CD14-positive monocyte (primary cell): Measurements from ENCODE around the gene ADGRG6. TPM values are rescaled to one million over a fixed set of nuclear protein-coding genes. Genes with fewer than 3 reads are reported as not detected.

Experiments
- DNase-seq, 3 donors: peaks; one replicate each; pipeline ENCODE4 v3.0.0-alpha.2; 2011 to 2022
- H2AFZ ChIP-seq: 2 replicates; pipeline ENCODE4 v1.6.0; 2012; ENCODE audit warnings: mild to moderate bottlenecking, low read depth, low read length, inconsistent platforms; ENCODE audit not compliant: insufficient read depth, poor library complexity, severe bottlenecking
- H3K27ac ChIP-seq, 2 donors: 1 replicate in 1 of 2; 2 replicates in 1 of 2; pipeline ENCODE4 v1.5.1; 2012 to 2013; ENCODE audit warnings: low read length in 2 of 2, control low read depth in 1 of 2, inconsistent platforms in 1 of 2, low read depth in 1 of 2, mild to moderate bottlenecking in 1 of 2
- H3K27me3 ChIP-seq, 2 donors: one replicate each; pipeline versions ENCODE4 v1.6.0 to v1.6.1; 2011 to 2013; ENCODE audit warnings: low read length in 2 of 2; ENCODE audit not compliant: control insufficient read depth in 2 of 2, insufficient read depth in 2 of 2
- H3K36me3 ChIP-seq, 2 donors: replicated peaks in 1 of 2; 1 replicate in 1 of 2; 2 replicates in 1 of 2; pipeline versions ENCODE4 v1.5.1 to v1.6.1; 2012 to 2013; ENCODE audit warnings: low read length in 2 of 2, control low read depth in 1 of 2, inconsistent platforms in 1 of 2, mild to moderate bottlenecking in 1 of 2; ENCODE audit not compliant: insufficient read depth in 2 of 2, control insufficient read depth in 1 of 2
- H3K4me1 ChIP-seq, 2 donors: 1 replicate in 1 of 2; 2 replicates in 1 of 2; pipeline versions ENCODE4 v1.5.1 to v1.6.1; 2012 to 2013; ENCODE audit warnings: low read length in 2 of 2, control low read depth in 1 of 2, inconsistent platforms in 1 of 2, mild to moderate bottlenecking in 1 of 2, moderate library complexity in 1 of 2; ENCODE audit not compliant: insufficient read depth in 2 of 2, control insufficient read depth in 1 of 2
- H3K4me2 ChIP-seq: replicated peaks from 2 replicates; pipeline ENCODE3; 2012; ENCODE audit warnings: low read length, moderate library complexity, mild to moderate bottlenecking; ENCODE audit not compliant: poor library complexity, severe bottlenecking; ENCODE audit errors: extremely low read depth
- H3K4me3 ChIP-seq, 3 experiments: fragments of 200-600 bp in 1 of 3; sonication (generic) in 1 of 3; replicated peaks in 1 of 3; 1 replicate in 2 of 3; 2 replicates in 1 of 3; pipeline ENCODE4 v1.5.1; 2011 to 2013; ENCODE audit warnings: low read length in 3 of 3, mild to moderate bottlenecking in 3 of 3, control low read depth in 2 of 3, low read depth in 2 of 3, inconsistent platforms in 1 of 3, moderate library complexity in 1 of 3
- H3K79me2 ChIP-seq: 2 replicates; pipeline ENCODE4 v1.6.0; 2012; ENCODE audit warnings: mild to moderate bottlenecking, control low read depth, inconsistent platforms, low read length, moderate library complexity; ENCODE audit not compliant: insufficient read depth
- H3K9ac ChIP-seq: 2 replicates; pipeline ENCODE4 v1.6.0; 2017; ENCODE audit warnings: low read length, mild to moderate bottlenecking; ENCODE audit not compliant: insufficient read depth, poor library complexity, severe bottlenecking
- H3K9me3 ChIP-seq, 2 donors: replicated peaks in 1 of 2; 1 replicate in 1 of 2; 2 replicates in 1 of 2; pipeline versions ENCODE4 v1.5.1 to v1.6.1; 2012 to 2013; ENCODE audit warnings: low read length in 2 of 2, control low read depth in 1 of 2; ENCODE audit not compliant: control insufficient read depth in 1 of 2, insufficient read depth in 1 of 2
- H4K20me1 ChIP-seq: 2 replicates; pipeline ENCODE4 v1.6.0; 2012; ENCODE audit warnings: mild to moderate bottlenecking, low read length, control low read depth, moderate library complexity; ENCODE audit not compliant: insufficient read depth
- H3K27ac Mint-ChIP-seq, 7 donors: one replicate each; pipeline ENCODE4 v1.8.0; 2020; ENCODE audit warnings: mild to moderate bottlenecking in 7 of 7, mixed read lengths in 7 of 7, moderate library complexity in 6 of 7, inconsistent platforms in 2 of 7
- H3K27me3 Mint-ChIP-seq, 3 donors: one replicate each; pipeline ENCODE4 v1.8.0; 2021 to 2022; ENCODE audit warnings: low read depth in 3 of 3, mild to moderate bottlenecking in 3 of 3, mixed read lengths in 3 of 3, moderate library complexity in 3 of 3, inconsistent platforms in 1 of 3
- H3K36me3 Mint-ChIP-seq, 2 donors: one replicate each; pipeline ENCODE4 v1.8.0; 2020; ENCODE audit warnings: mixed read lengths in 2 of 2, inconsistent platforms in 1 of 2, mild to moderate bottlenecking in 1 of 2
- H3K4me1 Mint-ChIP-seq: one replicate; pipeline ENCODE4 v1.8.0; 2020; ENCODE audit warnings: mild to moderate bottlenecking, mixed read lengths
- H3K4me3 Mint-ChIP-seq, 2 donors: one replicate each; pipeline ENCODE4 v1.8.0; 2020; ENCODE audit warnings: mild to moderate bottlenecking in 2 of 2, mixed read lengths in 2 of 2, moderate library complexity in 1 of 2
- H3K9me3 Mint-ChIP-seq, 7 donors: one replicate each; pipeline ENCODE4 v1.8.0; 2020 to 2022; ENCODE audit warnings: mixed read lengths in 7 of 7, mild to moderate bottlenecking in 6 of 7, moderate library complexity in 6 of 7, inconsistent platforms in 2 of 7
- CTCF ChIP-seq: fragments of 200-600 bp; IDR thresholded peaks from one replicate; pipeline ENCODE4 v1.8.0; 2022; ENCODE audit warnings: antibody characterized with exemption, mild to moderate bottlenecking
- WGBS: methylation state at CpG from one replicate; pipeline ENCODE4 v1.1.5; 2013; ENCODE audit warnings: missing lambda C conversion rate; ENCODE audit not compliant: insufficient coverage; 5-methylcytosine and 5-hydroxymethylcytosine counted together
- intact Hi-C, 2 donors: fragments of 100-400 bp; cut with micrococcal nuclease; formaldehyde crosslinking; loops; one replicate each; pipeline versions ENCODE4 v1.15.0 to v1.15.1; 2023
- polyA plus RNA-seq, 3 donors: library from polyadenylated mRNA; depleted of rRNA in 1 of 3; unstranded in 2 of 3; stranded (reverse) in 1 of 3; fragments of 300-500 nt in 2 of 3; fragments of >200 nt in 1 of 3; fragmentation: Illumina TruSeq in 2 of 3; gene quantifications; 1 replicate in 2 of 3; 2 replicates in 1 of 3; pipeline ENCODE4 v1.2.3, GENCODE V29; 2012 to 2021

ADGRG6 gene
- polyA plus RNA-seq, 3 donors = 0.18 to 0.31 TPM; not detected in 1

- Mint-ChIP-seq H3K36me3 (no peaks in the 10 kb centered on the region), H3K4me3 (no peak overlapping the region), H3K27me3 (peaks cover 0 to 2% (median 0%) of the 10 kb centered on the region in 3 donors), H3K9me3 (peaks cover 0 to 1% (median 0%) of the 10 kb centered on the region in 7 donors), H3K4me1 (no peaks in the 10 kb centered on the region), H3K27ac (no peak overlapping the region)
- H3K36me3 ChIP-seq = no peaks in the 10 kb centered on the region
- no peaks in the 10 kb centered on the region for H3K9me3 ChIP-seq
- no peak overlapping the region for H3K27ac ChIP-seq
- no peak overlapping the region for H3K9ac ChIP-seq
- TF ChIP-seq CTCF = no peak
- no peaks in the 10 kb centered on the region for H3K4me1 ChIP-seq
- DNase-seq = no peak
- intact Hi-C loops = no loop called here
- H2AFZ ChIP-seq = no peak overlapping the region
- H3K79me2 ChIP-seq = no peaks in the 10 kb centered on the region
- WGBS = 83% methylated on average over 2 of the region's 3 CpGs
- H3K4me2 ChIP-seq = no peak overlapping the region
- H4K20me1 ChIP-seq = no peaks in the 10 kb centered on the region
- no peak overlapping the region for H3K4me3 ChIP-seq
- H3K27me3 ChIP-seq = no peaks in the 10 kb centered on the region
These were observed 117.3 kb downstream of the ADGRG6 start for GRCh38 chr6:142419071-142419470.

GRCh38 chr6:142420802-142421201, 119.0 kb downstream of the ADGRG6 start:
- H3K4me3 ChIP-seq = no peak overlapping the region
- intact Hi-C loops = no loop called here
- H3K9ac ChIP-seq = no peak overlapping the region
- no peak overlapping the region for H3K4me3 Mint-ChIP-seq
- DNase-seq = no peak
- no peaks in the 10 kb centered on the region for H3K36me3 Mint-ChIP-seq
- H4K20me1 ChIP-seq = no peaks in the 10 kb centered on the region
- H3K27ac Mint-ChIP-seq = no peak overlapping the region
- H3K9me3 ChIP-seq = peaks cover 0 to 5% of the 10 kb centered on the region in 2 donors
- H2AFZ ChIP-seq = no peak overlapping the region
- no peaks in the 10 kb centered on the region for H3K79me2 ChIP-seq
- peaks cover 0 to 6% (median 5%) of the 10 kb centered on the region in 7 donors for H3K9me3 Mint-ChIP-seq
- peaks cover 0 to 1% (median 0%) of the 10 kb centered on the region in 3 donors for H3K27me3 Mint-ChIP-seq
- no peak overlapping the region for H3K27ac ChIP-seq
- no peaks in the 10 kb centered on the region for H3K36me3 ChIP-seq
- no peaks in the 10 kb centered on the region for H3K4me1 Mint-ChIP-seq
- no peaks in the 10 kb centered on the region for H3K4me1 ChIP-seq
- H3K4me2 ChIP-seq = no peak overlapping the region
- TF ChIP-seq CTCF = no peak
- no peaks in the 10 kb centered on the region for H3K27me3 ChIP-seq
